GM12891 (cell line): ENCODE measurements around the gene BAZ1B.

Experiments used
- POLR2A ChIP-seq: IDR thresholded peaks from 2 replicates; pipeline ENCODE4 v1.6.1; 2011; ENCODE audit warnings: low read depth, low read length, control low read depth
- POLR2AphosphoS5 ChIP-seq: IDR thresholded peaks from 2 replicates; pipeline ENCODE4 v1.6.1; 2011; ENCODE audit warnings: low read depth, low read length, control low read depth
- SPI1 ChIP-seq: IDR thresholded peaks from 2 replicates; pipeline ENCODE4 v1.6.1; 2011; ENCODE audit warnings: low read depth, low read length, control low read depth
- TAF1 ChIP-seq: IDR thresholded peaks from 2 replicates; pipeline ENCODE4 v1.6.1; 2011; ENCODE audit warnings: low read depth, low read length, control low read depth

- TF ChIP-seq POLR2AphosphoS5 (no peak), POLR2A (no peak), SPI1 (no peak), TAF1 (no peak)
Measured at GRCh38 chr7:73496626-73497025, 25.5 kb downstream of the BAZ1B start.
